Keratinocyte (primary cell): ENCODE results near the gene CACHD1. TPM values are rescaled to one million over a fixed set of nuclear protein-coding genes. Genes with fewer than 3 reads are reported as not detected.

Experiments used
- DNase-seq: peaks from one replicate; pipeline ENCODE4 v3.0.0-alpha.2; 2011; ENCODE audit warnings: low read depth, missing footprints, low spot score
- FAIRE-seq: peaks from 2 replicates; lab custom pipeline; 2011; peaks lifted over from hg19 to GRCh38; lab: Jason Lieb, UNC
- H2AFZ ChIP-seq: 2 replicates; pipeline ENCODE4 v1.6.0; 2012; ENCODE audit warnings: low read length, control low read depth, inconsistent platforms; ENCODE audit not compliant: control insufficient read depth
- H3K27ac ChIP-seq: 2 replicates; pipeline ENCODE4 v1.5.1; 2011; ENCODE audit warnings: low read length; ENCODE audit not compliant: control insufficient read depth, insufficient read depth
- H3K27me3 ChIP-seq: 3 replicates; pipeline ENCODE4 v1.6.0; 2011; ENCODE audit warnings: low read length; ENCODE audit not compliant: control insufficient read depth, insufficient read depth; ENCODE audit errors: extremely low read depth
- H3K36me3 ChIP-seq, 2 experiments: 2 replicates in 1 of 2; 3 replicates in 1 of 2; pipeline ENCODE4 v1.5.1; 2011; ENCODE audit warnings: low read length in 2 of 2, mild to moderate bottlenecking in 1 of 2; ENCODE audit not compliant: control insufficient read depth in 2 of 2, insufficient read depth in 2 of 2; ENCODE audit errors: extremely low read depth in 1 of 2
- H3K4me1 ChIP-seq: 3 replicates; pipeline ENCODE4 v1.5.1; 2011; ENCODE audit warnings: low read length; ENCODE audit not compliant: control insufficient read depth, insufficient read depth; ENCODE audit errors: extremely low read depth
- H3K4me2 ChIP-seq: 3 replicates; pipeline ENCODE4 v1.6.0; 2011; ENCODE audit warnings: low read depth, low read length; ENCODE audit not compliant: control insufficient read depth, insufficient read depth; ENCODE audit errors: extremely low read depth
- H3K4me3 ChIP-seq, 3 experiments: fragments of 200-600 bp in 1 of 3; sonication (generic) in 1 of 3; 2 replicates in 2 of 3; 3 replicates in 1 of 3; pipeline ENCODE4 v1.5.1; 2011 to 2016; ENCODE audit warnings: low read length in 3 of 3, mild to moderate bottlenecking in 3 of 3, control low read depth in 2 of 3, inconsistent platforms in 1 of 3, low read depth in 1 of 3, mixed read lengths in 1 of 3, mixed run types in 1 of 3, moderate library complexity in 1 of 3; ENCODE audit not compliant: control insufficient read depth in 2 of 3, insufficient read depth in 2 of 3; ENCODE audit errors: extremely low read depth in 1 of 3
- H3K79me2 ChIP-seq: 2 replicates; pipeline ENCODE4 v1.6.0; 2012; ENCODE audit warnings: low read length; ENCODE audit not compliant: control insufficient read depth, insufficient read depth
- H3K9ac ChIP-seq: 3 replicates; pipeline ENCODE4 v1.6.0; 2011; ENCODE audit warnings: low read length; ENCODE audit not compliant: control insufficient read depth, insufficient read depth; ENCODE audit errors: extremely low read depth
- H3K9me1 ChIP-seq: 3 replicates; pipeline ENCODE4 v1.6.0; 2011; ENCODE audit warnings: low read length; ENCODE audit not compliant: control insufficient read depth, insufficient read depth; ENCODE audit errors: extremely low read depth
- H3K9me3 ChIP-seq: 2 replicates; pipeline ENCODE4 v1.5.1; 2012; ENCODE audit warnings: low read depth, low read length; ENCODE audit not compliant: control insufficient read depth
- H4K20me1 ChIP-seq: 3 replicates; pipeline ENCODE4 v1.6.0; 2011; ENCODE audit warnings: low read length; ENCODE audit not compliant: control insufficient read depth, insufficient read depth; ENCODE audit errors: extremely low read depth
- CTCF ChIP-seq, 3 experiments: IDR thresholded peaks in 1 of 3; conservative IDR thresholded peaks in 1 of 3; optimal IDR thresholded peaks in 1 of 3; 2 replicates in 2 of 3; 3 replicates in 1 of 3; pipeline versions ENCODE3 to v1.5.1; 2011; ENCODE audit warnings: low read length in 3 of 3, mild to moderate bottlenecking in 3 of 3, moderate library complexity in 2 of 3, control low read depth in 1 of 3, inconsistent platforms in 1 of 3; ENCODE audit not compliant: insufficient read depth in 2 of 3; ENCODE audit errors: extremely low read depth in 1 of 3
- EZH2 ChIP-seq: IDR thresholded peaks from one replicate; pipeline ENCODE4 v1.6.1; 2012; ENCODE audit warnings: inconsistent platforms, mild to moderate bottlenecking, low read length, moderate library complexity
- dilution Hi-C: fragments of 300-500 bp; cut with MboI; formaldehyde crosslinking; loops from one replicate; pipeline ENCODE4 v1.7.0; 2020; ENCODE audit warnings: low sequenced_read_pairs; ENCODE audit not compliant: extremely low pct_ligation_motif_present
- polyA plus RNA-seq, 5 experiments: library from polyadenylated mRNA; depleted of rRNA in 3 of 5; stranded (reverse) in 3 of 5; stranded (forward) in 1 of 5; unstranded in 1 of 5; fragments of >200 nt; gene quantifications; 1 replicate in 1 of 5; 2 replicates in 3 of 5; 3 replicates in 1 of 5; pipeline versions ENCODE4 v1.2.1 to v1.2.3, GENCODE V29; 2011 to 2012; ENCODE audit warnings: missing spikeins in 2 of 5, low read depth in 1 of 5, low replicate concordance in 1 of 5

Gene CACHD1
- polyA plus RNA-seq, 1 donor (not counting 4 experiments of a cell fraction or from before 2014, with no cell fraction given): 2.4 TPM

GRCh38 chr1:64488862-64489261, 18.9 kb downstream of the CACHD1 start:
- H3K36me3 ChIP-seq: no peaks in the 10 kb centered on the region
- no peak overlapping the region for H3K4me3 ChIP-seq
- no peak overlapping the region for H3K4me2 ChIP-seq
- no peak overlapping the region for H3K9ac ChIP-seq
- no peaks in the 10 kb centered on the region for H3K27me3 ChIP-seq
- H3K27ac ChIP-seq: no peak overlapping the region
- TF ChIP-seq CTCF (optimal IDR thresholded peaks at IDR 0.05 in 1 of 3, IDR thresholded peaks at IDR 0.05 in 1 of 3, conservative IDR thresholded peaks at IDR 0.05 in 1 of 3; ENCODE audit: extremely low read depth in 1 of 3, insufficient read depth in 2 of 3, low read length in 3 of 3) (no peak), EZH2 (no peak)
- no peaks in the 10 kb centered on the region for H3K4me1 ChIP-seq
- dilution Hi-C loops: no loop called here
- H4K20me1 ChIP-seq: no peaks in the 10 kb centered on the region
- H3K9me1 ChIP-seq: no peaks in the 10 kb centered on the region
- DNase-seq (no peak), FAIRE-seq (no peak)
- no peaks in the 10 kb centered on the region for H3K79me2 ChIP-seq
- no peak overlapping the region for H2AFZ ChIP-seq
- no peaks in the 10 kb centered on the region for H3K9me3 ChIP-seq

GRCh38 chr1:64489707-64490106, 19.8 kb downstream of the CACHD1 start:
- Histone ChIP-seq H2AFZ (no peak overlapping the region), H3K27me3 (no peaks in the 10 kb centered on the region), H4K20me1 (no peaks in the 10 kb centered on the region), H3K4me1 (no peaks in the 10 kb centered on the region), H3K79me2 (no peaks in the 10 kb centered on the region), H3K36me3 (no peaks in the 10 kb centered on the region), H3K9ac (no peak overlapping the region), H3K27ac (no peak overlapping the region), H3K4me2 (no peak overlapping the region), H3K4me3 (no peak overlapping the region), H3K9me1 (no peaks in the 10 kb centered on the region), H3K9me3 (no peaks in the 10 kb centered on the region)
- TF ChIP-seq CTCF (optimal IDR thresholded peaks at IDR 0.05 in 1 of 3, IDR thresholded peaks at IDR 0.05 in 1 of 3, conservative IDR thresholded peaks at IDR 0.05 in 1 of 3; ENCODE audit: extremely low read depth in 1 of 3, insufficient read depth in 2 of 3, low read length in 3 of 3): no peak
- no peak for TF ChIP-seq EZH2
- DNase-seq (no peak), FAIRE-seq (no peak)
- dilution Hi-C loops: no loop called here
